Keratinocyte (primary cell): ENCODE results near the gene FOS. TPM values are rescaled to one million over a fixed set of nuclear protein-coding genes. Genes with fewer than 3 reads are reported as not detected.

Source experiments
- DNase-seq: peaks from one replicate; pipeline ENCODE4 v3.0.0-alpha.2; 2011; ENCODE audit warnings: low read depth, missing footprints, low spot score
- FAIRE-seq: peaks from 2 replicates; lab custom pipeline; 2011; peaks lifted over from hg19 to GRCh38; lab: Jason Lieb, UNC
- H2AFZ ChIP-seq: 2 replicates; pipeline ENCODE4 v1.6.0; 2012; ENCODE audit warnings: low read length, control low read depth, inconsistent platforms; ENCODE audit not compliant: control insufficient read depth
- H3K27ac ChIP-seq: 2 replicates; pipeline ENCODE4 v1.5.1; 2011; ENCODE audit warnings: low read length; ENCODE audit not compliant: control insufficient read depth, insufficient read depth
- H3K27me3 ChIP-seq: 3 replicates; pipeline ENCODE4 v1.6.0; 2011; ENCODE audit warnings: low read length; ENCODE audit not compliant: control insufficient read depth, insufficient read depth; ENCODE audit errors: extremely low read depth
- H3K36me3 ChIP-seq, 2 experiments: 2 replicates in 1 of 2; 3 replicates in 1 of 2; pipeline ENCODE4 v1.5.1; 2011; ENCODE audit warnings: low read length in 2 of 2, mild to moderate bottlenecking in 1 of 2; ENCODE audit not compliant: control insufficient read depth in 2 of 2, insufficient read depth in 2 of 2; ENCODE audit errors: extremely low read depth in 1 of 2
- H3K4me1 ChIP-seq: 3 replicates; pipeline ENCODE4 v1.5.1; 2011; ENCODE audit warnings: low read length; ENCODE audit not compliant: control insufficient read depth, insufficient read depth; ENCODE audit errors: extremely low read depth
- H3K4me2 ChIP-seq: 3 replicates; pipeline ENCODE4 v1.6.0; 2011; ENCODE audit warnings: low read depth, low read length; ENCODE audit not compliant: control insufficient read depth, insufficient read depth; ENCODE audit errors: extremely low read depth
- H3K4me3 ChIP-seq, 3 experiments: fragments of 200-600 bp in 1 of 3; sonication (generic) in 1 of 3; 2 replicates in 2 of 3; 3 replicates in 1 of 3; pipeline ENCODE4 v1.5.1; 2011 to 2016; ENCODE audit warnings: low read length in 3 of 3, mild to moderate bottlenecking in 3 of 3, control low read depth in 2 of 3, inconsistent platforms in 1 of 3, low read depth in 1 of 3, mixed read lengths in 1 of 3, mixed run types in 1 of 3, moderate library complexity in 1 of 3; ENCODE audit not compliant: control insufficient read depth in 2 of 3, insufficient read depth in 2 of 3; ENCODE audit errors: extremely low read depth in 1 of 3
- H3K79me2 ChIP-seq: 2 replicates; pipeline ENCODE4 v1.6.0; 2012; ENCODE audit warnings: low read length; ENCODE audit not compliant: control insufficient read depth, insufficient read depth
- H3K9ac ChIP-seq: 3 replicates; pipeline ENCODE4 v1.6.0; 2011; ENCODE audit warnings: low read length; ENCODE audit not compliant: control insufficient read depth, insufficient read depth; ENCODE audit errors: extremely low read depth
- H3K9me1 ChIP-seq: 3 replicates; pipeline ENCODE4 v1.6.0; 2011; ENCODE audit warnings: low read length; ENCODE audit not compliant: control insufficient read depth, insufficient read depth; ENCODE audit errors: extremely low read depth
- H3K9me3 ChIP-seq: 2 replicates; pipeline ENCODE4 v1.5.1; 2012; ENCODE audit warnings: low read depth, low read length; ENCODE audit not compliant: control insufficient read depth
- H4K20me1 ChIP-seq: 3 replicates; pipeline ENCODE4 v1.6.0; 2011; ENCODE audit warnings: low read length; ENCODE audit not compliant: control insufficient read depth, insufficient read depth; ENCODE audit errors: extremely low read depth
- EZH2 ChIP-seq: IDR thresholded peaks from one replicate; pipeline ENCODE4 v1.6.1; 2012; ENCODE audit warnings: inconsistent platforms, mild to moderate bottlenecking, low read length, moderate library complexity
- dilution Hi-C: fragments of 300-500 bp; cut with MboI; formaldehyde crosslinking; loops from one replicate; pipeline ENCODE4 v1.7.0; 2020; ENCODE audit warnings: low sequenced_read_pairs; ENCODE audit not compliant: extremely low pct_ligation_motif_present
- polyA plus RNA-seq, 5 experiments: library from polyadenylated mRNA; depleted of rRNA in 3 of 5; stranded (reverse) in 3 of 5; stranded (forward) in 1 of 5; unstranded in 1 of 5; fragments of >200 nt; gene quantifications; 1 replicate in 1 of 5; 2 replicates in 3 of 5; 3 replicates in 1 of 5; pipeline versions ENCODE4 v1.2.1 to v1.2.3, GENCODE V29; 2011 to 2012; ENCODE audit warnings: missing spikeins in 2 of 5, low read depth in 1 of 5, low replicate concordance in 1 of 5
- TF ChIP-seq, protein P1 (sequence below), 3 experiments: IDR thresholded peaks in 1 of 3; conservative IDR thresholded peaks in 1 of 3; optimal IDR thresholded peaks in 1 of 3; 2 replicates in 2 of 3; 3 replicates in 1 of 3; pipeline versions ENCODE3 to v1.5.1; 2011; ENCODE audit warnings: low read length in 3 of 3, mild to moderate bottlenecking in 3 of 3, moderate library complexity in 2 of 3, control low read depth in 1 of 3, inconsistent platforms in 1 of 3; ENCODE audit not compliant: insufficient read depth in 2 of 3; ENCODE audit errors: extremely low read depth in 1 of 3

Gene FOS
- polyA plus RNA-seq, 1 donor (not counting 4 experiments of a cell fraction or from before 2014, with no cell fraction given): 121 TPM

DNA sequence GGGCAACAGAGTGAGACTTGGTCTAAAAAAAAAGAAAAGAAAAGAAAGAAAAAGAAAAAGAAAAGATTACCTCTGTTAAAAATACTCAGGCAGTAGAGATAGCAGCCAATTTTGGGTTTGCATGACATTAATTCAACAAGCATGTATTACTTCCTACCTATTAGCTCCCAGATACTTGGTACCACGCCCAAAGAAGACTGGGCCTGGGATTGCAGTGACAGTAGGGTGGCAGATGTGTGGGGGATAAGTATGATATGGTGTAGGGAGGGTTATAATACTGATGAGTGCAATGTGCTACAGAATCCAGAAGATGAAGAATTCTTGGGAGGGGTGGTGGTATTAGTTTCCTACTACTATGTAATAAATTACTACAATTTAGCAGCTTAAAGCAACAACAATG is 46.4 kb upstream of the FOS start:
- no peak for FAIRE-seq
- H3K36me3 ChIP-seq: no peaks in the 10 kb centered on the region

DNA sequence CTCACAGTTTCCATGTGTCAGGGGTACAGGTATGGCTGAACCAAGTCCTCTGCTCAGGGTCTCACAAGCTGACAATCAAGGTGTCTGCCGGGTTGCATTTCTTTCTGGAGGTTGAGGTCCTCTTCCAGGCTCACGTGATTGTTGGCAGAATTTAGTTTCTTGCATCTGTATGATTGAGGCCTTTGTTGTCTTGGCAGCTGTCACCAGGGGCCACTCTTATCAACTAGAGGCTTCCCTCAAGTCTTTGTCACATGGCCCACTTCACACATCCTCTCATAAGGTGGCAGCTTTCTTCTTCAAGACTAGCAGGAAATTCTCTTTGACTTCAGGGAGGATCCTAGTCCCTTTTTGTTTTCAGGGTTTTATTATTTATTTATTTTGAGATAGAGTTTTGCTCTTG is 46.0 kb upstream of the FOS start:
- DNase-seq (no peak), FAIRE-seq (no peak)
- H3K4me3 ChIP-seq: no peak overlapping the region
- H3K9ac ChIP-seq: no peak overlapping the region
- H3K4me1 ChIP-seq: peaks cover 40% of the 10 kb centered on the region
- H3K27me3 ChIP-seq: no peaks in the 10 kb centered on the region
- H3K4me2 ChIP-seq: no peak overlapping the region
- no peaks in the 10 kb centered on the region for H3K9me3 ChIP-seq
- TF ChIP-seq EZH2: no peak
- TF ChIP-seq, protein P1, sequence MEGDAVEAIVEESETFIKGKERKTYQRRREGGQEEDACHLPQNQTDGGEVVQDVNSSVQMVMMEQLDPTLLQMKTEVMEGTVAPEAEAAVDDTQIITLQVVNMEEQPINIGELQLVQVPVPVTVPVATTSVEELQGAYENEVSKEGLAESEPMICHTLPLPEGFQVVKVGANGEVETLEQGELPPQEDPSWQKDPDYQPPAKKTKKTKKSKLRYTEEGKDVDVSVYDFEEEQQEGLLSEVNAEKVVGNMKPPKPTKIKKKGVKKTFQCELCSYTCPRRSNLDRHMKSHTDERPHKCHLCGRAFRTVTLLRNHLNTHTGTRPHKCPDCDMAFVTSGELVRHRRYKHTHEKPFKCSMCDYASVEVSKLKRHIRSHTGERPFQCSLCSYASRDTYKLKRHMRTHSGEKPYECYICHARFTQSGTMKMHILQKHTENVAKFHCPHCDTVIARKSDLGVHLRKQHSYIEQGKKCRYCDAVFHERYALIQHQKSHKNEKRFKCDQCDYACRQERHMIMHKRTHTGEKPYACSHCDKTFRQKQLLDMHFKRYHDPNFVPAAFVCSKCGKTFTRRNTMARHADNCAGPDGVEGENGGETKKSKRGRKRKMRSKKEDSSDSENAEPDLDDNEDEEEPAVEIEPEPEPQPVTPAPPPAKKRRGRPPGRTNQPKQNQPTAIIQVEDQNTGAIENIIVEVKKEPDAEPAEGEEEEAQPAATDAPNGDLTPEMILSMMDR (optimal IDR thresholded peaks at IDR 0.05 in 1 of 3, IDR thresholded peaks at IDR 0.05 in 1 of 3, conservative IDR thresholded peaks at IDR 0.05 in 1 of 3; ENCODE audit: extremely low read depth in 1 of 3, insufficient read depth in 2 of 3, low read length in 3 of 3): no peak
- H3K9me1 ChIP-seq: no peaks in the 10 kb centered on the region
- dilution Hi-C loops: no loop called here
- H4K20me1 ChIP-seq: no peaks in the 10 kb centered on the region
- no peak overlapping the region for H2AFZ ChIP-seq
- H3K79me2 ChIP-seq: no peaks in the 10 kb centered on the region
- H3K36me3 ChIP-seq: no peaks in the 10 kb centered on the region
- H3K27ac ChIP-seq: no peak overlapping the region

More for the DNA sequence above, 46.4 kb upstream of the FOS start:
- dilution Hi-C loops: no loop called here
- Histone ChIP-seq H3K79me2 (no peaks in the 10 kb centered on the region), H3K9ac (no peak overlapping the region), H3K9me1 (no peaks in the 10 kb centered on the region), H3K27ac (no peak overlapping the region), H3K4me3 (no peak overlapping the region), H3K9me3 (no peaks in the 10 kb centered on the region), H4K20me1 (no peaks in the 10 kb centered on the region), H3K27me3 (no peaks in the 10 kb centered on the region), H3K4me1 (peaks cover 37% of the 10 kb centered on the region), H3K4me2 (no peak overlapping the region), H2AFZ (no peak overlapping the region)
- no peak for DNase-seq
- TF ChIP-seq, protein P1 (optimal IDR thresholded peaks at IDR 0.05 in 1 of 3, IDR thresholded peaks at IDR 0.05 in 1 of 3, conservative IDR thresholded peaks at IDR 0.05 in 1 of 3; ENCODE audit: extremely low read depth in 1 of 3, insufficient read depth in 2 of 3, low read length in 3 of 3): no peak
- no peak for TF ChIP-seq EZH2
